Measurements from ENCODE around the gene TBC1D10B. TPM values are rescaled to one million over a fixed set of nuclear protein-coding genes. Genes with fewer than 3 reads are reported as not detected.
A peak's percentile ranks its signal among the peaks of the same experiment; 100 is the strongest.

TBC1D10B gene
- 30.9 TPM for polyA plus RNA-seq (2013, experiment 1 of 4)
- 31.5 TPM for polyA plus RNA-seq (2013, experiment 2 of 4)
- polyA plus RNA-seq (2013, experiment 3 of 4), result 26.0 TPM
- polyA plus RNA-seq (2013, experiment 4 of 4), result 27.4 TPM

DNA sequence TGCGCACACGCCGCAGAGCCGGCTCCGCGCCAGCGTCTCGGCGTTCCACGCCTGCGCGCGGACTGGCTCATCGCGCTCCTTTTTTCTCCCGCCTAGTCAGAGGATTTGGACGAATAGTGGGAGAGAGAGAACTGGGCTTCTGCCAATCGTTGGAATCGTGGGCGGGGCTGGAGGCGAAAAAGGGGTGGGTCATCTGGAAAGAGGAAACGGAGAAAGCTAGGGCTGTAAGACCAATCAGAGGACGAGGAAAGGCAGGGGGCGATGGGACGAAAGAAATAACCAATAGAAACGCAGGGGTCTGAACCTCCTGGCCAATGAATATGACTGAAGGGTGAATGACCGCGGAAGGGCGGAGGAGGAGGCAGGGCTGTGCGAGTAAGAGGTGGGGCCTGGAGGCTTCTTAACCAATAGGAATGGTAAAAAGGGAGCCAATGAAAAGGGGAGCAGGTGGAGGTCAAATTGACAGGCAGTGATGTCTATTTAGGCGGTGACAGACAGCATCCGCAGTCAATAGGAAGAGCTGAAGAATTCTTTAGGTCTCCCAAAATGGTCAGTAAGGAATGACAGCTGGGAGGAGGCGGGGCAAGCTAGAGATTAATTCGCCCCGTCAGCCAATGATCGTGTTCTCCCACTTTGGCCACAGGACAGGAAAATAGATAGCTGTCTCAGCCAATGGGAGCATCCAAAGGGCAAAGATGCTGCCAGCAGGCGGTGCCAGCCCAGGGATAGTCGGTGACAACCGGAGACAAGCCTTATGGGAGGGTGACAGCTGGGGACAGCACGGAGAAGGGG is at the start of gene TBC1D10B:
Gene TBC1D10B, minus strand, starts transcription at position 39 of the 792 bp plus-strand sequence. CDS start 311 bp downstream, outside the sequence.
- WGBS, 2 experiments, result 0% methylated on average over 40 of the region's 40 CpGs
- no peaks in the 10 kb centered on the region for H3K36me3 ChIP-seq (ENCODE audit: control insufficient read depth, insufficient read depth, low read length)

GRCh38 chr16:30418350-30419181 is 48.3 kb upstream of the TBC1D10B start:
- WGBS, 2 experiments, result 66 to 67% methylated on average over 28 to 30 of the region's 31 CpGs

More for the DNA sequence above, at the start of gene TBC1D10B:
- Histone ChIP-seq H3K27ac (ENCODE audit: insufficient read depth, low read depth, low read length, poor library complexity, severe bottlenecking) (peak within 1 kb of the TSS; percentile 82), H3K27me3 (ENCODE audit: control insufficient read depth, insufficient read depth, low read length, poor library complexity, severe bottlenecking) (no peaks in the 10 kb centered on the region), H3K9me3 (ENCODE audit: control insufficient read depth, low read length) (no peaks in the 10 kb centered on the region), H3K4me1 (ENCODE audit: control insufficient read depth, insufficient read depth, low read length) (peaks cover 24% of the 10 kb centered on the region), H3K4me3 (ENCODE audit: insufficient read depth, low read depth, low read length) (peak within 1 kb of the TSS; percentile 66)

DNA sequence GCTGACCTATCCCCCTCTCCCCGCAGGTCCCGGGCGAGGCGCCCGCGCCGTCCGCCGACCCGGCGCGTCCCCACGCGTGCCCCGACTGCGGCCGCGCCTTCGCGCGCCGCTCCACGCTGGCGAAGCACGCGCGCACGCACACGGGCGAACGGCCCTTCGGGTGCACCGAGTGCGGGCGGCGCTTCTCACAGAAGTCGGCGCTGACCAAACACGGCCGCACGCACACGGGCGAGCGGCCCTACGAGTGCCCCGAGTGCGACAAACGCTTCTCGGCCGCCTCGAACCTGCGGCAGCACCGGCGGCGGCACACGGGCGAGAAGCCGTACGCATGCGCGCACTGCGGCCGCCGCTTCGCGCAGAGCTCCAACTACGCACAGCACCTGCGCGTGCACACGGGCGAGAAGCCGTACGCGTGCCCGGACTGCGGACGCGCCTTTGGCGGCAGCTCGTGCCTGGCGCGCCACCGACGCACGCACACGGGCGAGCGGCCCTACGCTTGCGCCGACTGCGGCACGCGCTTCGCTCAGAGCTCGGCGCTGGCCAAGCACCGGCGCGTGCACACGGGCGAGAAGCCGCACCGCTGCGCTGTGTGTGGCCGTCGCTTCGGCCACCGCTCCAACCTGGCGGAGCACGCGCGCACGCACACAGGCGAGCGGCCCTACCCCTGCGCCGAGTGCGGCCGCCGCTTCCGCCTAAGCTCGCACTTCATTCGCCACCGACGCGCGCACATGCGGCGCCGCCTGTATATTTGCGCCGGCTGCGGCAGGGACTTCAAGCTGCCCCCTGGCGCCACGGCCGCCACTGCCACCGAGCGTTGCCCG is 47.4 kb upstream of the TBC1D10B start:
- no peaks in the 10 kb centered on the region for H3K9me3 ChIP-seq (ENCODE audit: control insufficient read depth, low read length)
- peaks cover 5% of the 10 kb centered on the region for H3K4me1 ChIP-seq (ENCODE audit: control insufficient read depth, insufficient read depth, low read length)
- no peaks in the 10 kb centered on the region for H3K27me3 ChIP-seq (ENCODE audit: control insufficient read depth, insufficient read depth, low read length, poor library complexity, severe bottlenecking)
- H3K4me3 ChIP-seq (ENCODE audit: insufficient read depth, low read depth, low read length), result peak overlapping the region; percentile 45
- 3 to 4% methylated on average over 140 of the region's 140 CpGs for WGBS, 2 experiments
- H3K36me3 ChIP-seq (ENCODE audit: control insufficient read depth, insufficient read depth, low read length), result peaks cover 13% of the 10 kb centered on the region
- H3K27ac ChIP-seq (ENCODE audit: insufficient read depth, low read depth, low read length, poor library complexity, severe bottlenecking), result peak overlapping the region; percentile 50

More at GRCh38 chr16:30418350-30419181, 48.3 kb upstream of the TBC1D10B start:
- Histone ChIP-seq H3K36me3 (ENCODE audit: control insufficient read depth, insufficient read depth, low read length) (peaks cover 15% of the 10 kb centered on the region), H3K4me3 (ENCODE audit: insufficient read depth, low read depth, low read length) (peak overlapping the region; percentile 45), H3K27ac (ENCODE audit: insufficient read depth, low read depth, low read length, poor library complexity, severe bottlenecking) (peak overlapping the region; percentile 50), H3K27me3 (ENCODE audit: control insufficient read depth, insufficient read depth, low read length, poor library complexity, severe bottlenecking) (no peaks in the 10 kb centered on the region), H3K9me3 (ENCODE audit: control insufficient read depth, low read length) (no peaks in the 10 kb centered on the region), H3K4me1 (ENCODE audit: control insufficient read depth, insufficient read depth, low read length) (peaks cover 5% of the 10 kb centered on the region)

DNA sequence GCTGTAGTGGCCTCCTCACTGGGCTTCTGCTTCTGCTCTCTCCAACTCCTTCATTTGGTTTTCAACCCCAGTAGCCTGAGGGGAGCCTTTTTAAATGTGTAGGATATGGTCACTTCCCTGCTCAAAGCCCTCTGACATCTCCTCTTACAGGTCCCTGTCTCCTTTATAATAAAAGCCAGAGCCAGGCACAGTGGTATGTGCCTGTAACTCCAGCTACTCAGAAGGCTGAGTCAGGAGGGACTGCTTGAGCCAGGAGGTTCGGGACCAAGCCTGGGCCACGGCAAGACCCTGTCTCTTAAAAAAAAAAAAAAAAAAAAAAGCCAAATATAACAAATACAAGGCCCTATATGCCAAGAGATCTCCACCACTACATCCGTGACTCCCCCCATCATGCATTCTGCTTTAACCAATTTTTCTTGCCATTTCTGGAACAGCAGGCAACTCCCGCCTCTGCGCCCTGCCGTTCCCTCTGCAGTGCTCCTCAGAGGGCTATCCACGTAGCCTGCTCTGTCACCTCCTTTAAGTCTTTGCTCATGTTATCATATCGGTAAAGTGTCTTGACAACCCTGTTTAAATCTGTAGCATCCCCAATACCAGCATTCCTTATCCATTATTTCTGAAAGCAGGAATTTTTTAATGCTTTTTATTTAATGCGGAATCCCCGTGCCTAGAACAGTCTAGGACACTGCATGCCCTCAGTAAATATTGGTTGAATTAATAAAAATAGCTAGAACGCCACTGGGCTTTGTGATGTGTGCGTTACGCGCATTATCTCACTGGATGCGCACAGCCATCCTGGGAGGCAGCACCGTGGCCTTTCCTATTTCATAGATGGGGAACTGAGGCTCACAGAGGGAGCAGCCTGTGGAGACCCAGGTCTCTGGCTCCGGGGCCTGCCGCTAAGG is 46.6 kb upstream of the TBC1D10B start:
- H3K36me3 ChIP-seq (ENCODE audit: control insufficient read depth, insufficient read depth, low read length), result peaks cover 13% of the 10 kb centered on the region
- H3K9me3 ChIP-seq (ENCODE audit: control insufficient read depth, low read length), result no peaks in the 10 kb centered on the region
- H3K4me1 ChIP-seq (ENCODE audit: control insufficient read depth, insufficient read depth, low read length), result peaks cover 5% of the 10 kb centered on the region
- H3K27ac ChIP-seq (ENCODE audit: insufficient read depth, low read depth, low read length, poor library complexity, severe bottlenecking), result peak overlapping the region; percentile 50
- 79 to 81% methylated on average over 18 of the region's 18 CpGs for WGBS, 2 experiments
- no peaks in the 10 kb centered on the region for H3K27me3 ChIP-seq (ENCODE audit: control insufficient read depth, insufficient read depth, low read length, poor library complexity, severe bottlenecking)
- H3K4me3 ChIP-seq (ENCODE audit: insufficient read depth, low read depth, low read length), result peak overlapping the region; percentile 45

- H3K27me3 ChIP-seq (ENCODE audit: control insufficient read depth, insufficient read depth, low read length, poor library complexity, severe bottlenecking), result no peaks in the 10 kb centered on the region
- H3K9me3 ChIP-seq (ENCODE audit: control insufficient read depth, low read length), result no peaks in the 10 kb centered on the region
- H3K36me3 ChIP-seq (ENCODE audit: control insufficient read depth, insufficient read depth, low read length), result peaks cover 12% of the 10 kb centered on the region
- peaks cover 5% of the 10 kb centered on the region for H3K4me1 ChIP-seq (ENCODE audit: control insufficient read depth, insufficient read depth, low read length)
- no peak overlapping the region for H3K4me3 ChIP-seq (ENCODE audit: insufficient read depth, low read depth, low read length)
- H3K27ac ChIP-seq (ENCODE audit: insufficient read depth, low read depth, low read length, poor library complexity, severe bottlenecking), result no peak overlapping the region
- 90 to 92% methylated on average over 4 of the region's 4 CpGs for WGBS, 2 experiments
Observed at GRCh38 chr16:30416047-30416603, 45.8 kb upstream of the TBC1D10B start.

GRCh38 chr16:30414159-30414558 is 43.9 kb upstream of the TBC1D10B start:
- 91 to 97% methylated on average over 4 to 5 of the region's 5 CpGs for WGBS, 2 experiments
- peaks cover 12% of the 10 kb centered on the region for H3K36me3 ChIP-seq (ENCODE audit: control insufficient read depth, insufficient read depth, low read length)
- H3K27ac ChIP-seq (ENCODE audit: insufficient read depth, low read depth, low read length, poor library complexity, severe bottlenecking), result no peak overlapping the region
- H3K4me3 ChIP-seq (ENCODE audit: insufficient read depth, low read depth, low read length), result no peak overlapping the region
- no peaks in the 10 kb centered on the region for H3K27me3 ChIP-seq (ENCODE audit: control insufficient read depth, insufficient read depth, low read length, poor library complexity, severe bottlenecking)
- peaks cover 13% of the 10 kb centered on the region for H3K4me1 ChIP-seq (ENCODE audit: control insufficient read depth, insufficient read depth, low read length)
- no peaks in the 10 kb centered on the region for H3K9me3 ChIP-seq (ENCODE audit: control insufficient read depth, low read length)

DNA sequence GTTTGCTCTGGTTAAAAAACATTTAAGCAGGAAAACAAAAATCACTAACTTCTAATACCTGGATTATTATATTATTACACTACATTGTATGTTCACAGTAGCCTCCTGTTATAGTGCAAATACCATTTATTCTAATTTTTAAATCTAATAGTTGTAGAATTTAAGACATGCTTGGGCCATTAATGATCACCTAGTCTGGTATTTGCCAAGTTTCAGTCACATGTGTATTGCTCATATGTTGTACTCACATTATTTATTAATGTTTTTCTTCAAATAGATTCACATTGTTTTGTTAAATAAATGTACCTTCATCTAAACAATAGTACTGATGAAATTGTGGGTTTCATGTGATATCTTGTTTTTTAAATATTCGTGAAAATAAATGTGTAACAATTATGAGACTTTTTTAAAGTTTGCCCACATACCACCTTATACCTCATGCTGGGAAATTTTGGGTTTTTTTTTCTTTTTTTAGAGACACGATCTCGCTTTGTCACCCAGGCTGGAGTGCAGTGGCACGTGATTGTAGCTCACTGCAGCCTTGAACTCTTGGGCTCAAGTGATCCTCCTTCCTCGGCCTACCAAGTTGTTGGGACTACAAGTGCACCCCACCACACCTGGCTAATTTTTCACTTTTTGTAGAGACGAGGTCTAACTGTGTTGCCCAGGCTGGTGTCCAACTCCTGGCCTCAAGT is 43.0 kb upstream of the TBC1D10B start:
- no peaks in the 10 kb centered on the region for H3K9me3 ChIP-seq (ENCODE audit: control insufficient read depth, low read length)
- WGBS, 2 experiments, result 92 to 97% methylated on average over 5 to 6 of the region's 6 CpGs
- H3K36me3 ChIP-seq (ENCODE audit: control insufficient read depth, insufficient read depth, low read length), result peaks cover 12% of the 10 kb centered on the region
- H3K4me3 ChIP-seq (ENCODE audit: insufficient read depth, low read depth, low read length), result no peak overlapping the region
- H3K27me3 ChIP-seq (ENCODE audit: control insufficient read depth, insufficient read depth, low read length, poor library complexity, severe bottlenecking), result no peaks in the 10 kb centered on the region
- no peak overlapping the region for H3K27ac ChIP-seq (ENCODE audit: insufficient read depth, low read depth, low read length, poor library complexity, severe bottlenecking)
- H3K4me1 ChIP-seq (ENCODE audit: control insufficient read depth, insufficient read depth, low read length), result peaks cover 17% of the 10 kb centered on the region

- H3K4me3 ChIP-seq (ENCODE audit: insufficient read depth, low read depth, low read length), result peak overlapping the region; percentile 13
- peaks cover 12% of the 10 kb centered on the region for H3K36me3 ChIP-seq (ENCODE audit: control insufficient read depth, insufficient read depth, low read length)
- 72 to 73% methylated on average over 15 of the region's 15 CpGs for WGBS, 2 experiments
- H3K4me1 ChIP-seq (ENCODE audit: control insufficient read depth, insufficient read depth, low read length), result peaks cover 14% of the 10 kb centered on the region
- H3K27me3 ChIP-seq (ENCODE audit: control insufficient read depth, insufficient read depth, low read length, poor library complexity, severe bottlenecking), result no peaks in the 10 kb centered on the region
- no peaks in the 10 kb centered on the region for H3K9me3 ChIP-seq (ENCODE audit: control insufficient read depth, low read length)
- H3K27ac ChIP-seq (ENCODE audit: insufficient read depth, low read depth, low read length, poor library complexity, severe bottlenecking), result no peak overlapping the region
Observed at GRCh38 chr16:30409125-30410060, 39.1 kb upstream of the TBC1D10B start.

Measured in ectodermal cell (in vitro differentiated cells).